ENCODE results near the gene RIN1. TPM values are rescaled to one million over a fixed set of nuclear protein-coding genes. Genes with fewer than 3 reads are reported as not detected.

RIN1 gene
- total RNA-seq, 1 donor from 2014 or later, result 1.1 TPM

- intact Hi-C loops (cut with micrococcal nuclease), result no loop called here
- Mint-ChIP-seq H3K27ac (no peak overlapping the region), H3K9me3 (peaks cover 4% of the 10 kb centered on the region), H3K4me3 (no peak overlapping the region), H3K27me3 (peaks cover 32% of the 10 kb centered on the region), H3K36me3 (ENCODE audit: low read depth) (peaks cover 2% of the 10 kb centered on the region), H3K4me1 (peaks cover 24% of the 10 kb centered on the region)
- peak; percentile 55 for DNase-seq
These were observed 42.2 kb downstream of the RIN1 start for GRCh38 chr11:66293777-66294625.

- H3K4me3 Mint-ChIP-seq, result no peak overlapping the region
- H3K9me3 Mint-ChIP-seq, result peaks cover 4% of the 10 kb centered on the region
- DNase-seq, result no peak
- H3K4me1 Mint-ChIP-seq, result peaks cover 25% of the 10 kb centered on the region
- no peak overlapping the region for H3K27ac Mint-ChIP-seq
- intact Hi-C loops (cut with micrococcal nuclease), result no loop called here
- H3K27me3 Mint-ChIP-seq, result peaks cover 32% of the 10 kb centered on the region
- H3K36me3 Mint-ChIP-seq (ENCODE audit: low read depth), result peaks cover 2% of the 10 kb centered on the region
These were observed 42.9 kb downstream of the RIN1 start for GRCh38 chr11:66293352-66293751.

GRCh38 chr11:66292543-66293332, 43.5 kb downstream of the RIN1 start:
- Mint-ChIP-seq H3K27ac (peak overlapping the region; percentile 16), H3K4me1 (peaks cover 28% of the 10 kb centered on the region), H3K4me3 (peak overlapping the region; percentile 65), H3K9me3 (peaks cover 4% of the 10 kb centered on the region), H3K36me3 (ENCODE audit: low read depth) (peaks cover 2% of the 10 kb centered on the region), H3K27me3 (peaks cover 32% of the 10 kb centered on the region)
- DNase-seq, result peak; percentile 58
- intact Hi-C loops (cut with micrococcal nuclease), result no loop called here

- H3K27me3 Mint-ChIP-seq, result peaks cover 32% of the 10 kb centered on the region
- DNase-seq, result peak; percentile 75
- H3K9me3 Mint-ChIP-seq, result peaks cover 4% of the 10 kb centered on the region
- H3K4me3 Mint-ChIP-seq, result peak within 1 kb of the TSS; percentile 84
- intact Hi-C loops (cut with micrococcal nuclease), result no loop called here
- peaks cover 29% of the 10 kb centered on the region for H3K4me1 Mint-ChIP-seq
- H3K36me3 Mint-ChIP-seq (ENCODE audit: low read depth), result peaks cover 4% of the 10 kb centered on the region
- H3K27ac Mint-ChIP-seq, result peak within 1 kb of the TSS; percentile 16
These were observed 44.3 kb downstream of the RIN1 start, which contains the start of gene TMEM151A for GRCh38 chr11:66291706-66292542. Gene TMEM151A, plus strand, starts transcription at chr11:66291894. Its CDS starts 120 bp downstream, at chr11:66292014.

- peak; percentile 59 for DNase-seq
- Mint-ChIP-seq H3K36me3 (ENCODE audit: low read depth) (peaks cover 4% of the 10 kb centered on the region), H3K4me3 (no peak overlapping the region), H3K9me3 (peaks cover 4% of the 10 kb centered on the region), H3K4me1 (peaks cover 32% of the 10 kb centered on the region), H3K27me3 (peaks cover 32% of the 10 kb centered on the region), H3K27ac (no peak overlapping the region)
- intact Hi-C loops (cut with micrococcal nuclease), result no loop called here
These were observed 44.9 kb downstream of the RIN1 start for GRCh38 chr11:66291303-66291705.

GRCh38 chr11:66290330-66290621, 46.0 kb downstream of the RIN1 start:
- peak; percentile 56 for DNase-seq
- peak overlapping the region; percentile 84 for H3K4me3 Mint-ChIP-seq
- H3K9me3 Mint-ChIP-seq, result peaks cover 4% of the 10 kb centered on the region
- peak overlapping the region; percentile 51 for H3K27ac Mint-ChIP-seq
- peaks cover 4% of the 10 kb centered on the region for H3K36me3 Mint-ChIP-seq (ENCODE audit: low read depth)
- peaks cover 32% of the 10 kb centered on the region for H3K27me3 Mint-ChIP-seq
- intact Hi-C loops (cut with micrococcal nuclease), result no loop called here
- H3K4me1 Mint-ChIP-seq, result peaks cover 32% of the 10 kb centered on the region

GRCh38 chr11:66289548-66290329, 46.5 kb downstream of the RIN1 start:
- H3K27ac Mint-ChIP-seq, result peak overlapping the region; percentile 96
- peaks cover 4% of the 10 kb centered on the region for H3K9me3 Mint-ChIP-seq
- peaks cover 4% of the 10 kb centered on the region for H3K36me3 Mint-ChIP-seq (ENCODE audit: low read depth)
- intact Hi-C loops (cut with micrococcal nuclease), result loop anchor here (1.0 kb wide), 4 partner anchors 23 to 577 kb away; partner anchors contain the start of genes BRMS1 and KAT5
- peak; percentile 95 for DNase-seq
- peaks cover 32% of the 10 kb centered on the region for H3K4me1 Mint-ChIP-seq
- H3K4me3 Mint-ChIP-seq, result peak overlapping the region; percentile 84
- H3K27me3 Mint-ChIP-seq, result peaks cover 32% of the 10 kb centered on the region

GRCh38 chr11:66288671-66289547, 47.3 kb downstream of the RIN1 start, which contains the start of gene YIF1A:
Gene YIF1A, minus strand, starts transcription at chr11:66289143. Its CDS starts 158 bp downstream, at chr11:66288985.
- H3K9me3 Mint-ChIP-seq, result peaks cover 4% of the 10 kb centered on the region

GRCh38 chr11:66287889-66288670, 48.2 kb downstream of the RIN1 start:
- Mint-ChIP-seq H3K4me3 (peak overlapping the region; percentile 84), H3K36me3 (ENCODE audit: low read depth) (peaks cover 4% of the 10 kb centered on the region), H3K9me3 (peaks cover 4% of the 10 kb centered on the region), H3K4me1 (peaks cover 32% of the 10 kb centered on the region), H3K27ac (peak overlapping the region; percentile 79), H3K27me3 (peaks cover 24% of the 10 kb centered on the region)
- peak; percentile 60 for DNase-seq
- intact Hi-C loops (cut with micrococcal nuclease), result no loop called here

More at GRCh38 chr11:66288671-66289547, 47.3 kb downstream of the RIN1 start, which contains the start of gene YIF1A:
- Mint-ChIP-seq H3K27ac (peak within 1 kb of the TSS; percentile 96), H3K36me3 (ENCODE audit: low read depth) (peaks cover 4% of the 10 kb centered on the region), H3K4me1 (peaks cover 32% of the 10 kb centered on the region), H3K27me3 (peaks cover 30% of the 10 kb centered on the region), H3K4me3 (peak within 1 kb of the TSS; percentile 84)
- peak; percentile 100 for DNase-seq
- intact Hi-C loops (cut with micrococcal nuclease), result loop anchor here (1.0 kb wide), 4 partner anchors 23 to 577 kb away; partner anchors contain the start of genes BRMS1 and KAT5

- Mint-ChIP-seq H3K27ac (peak overlapping the region; percentile 35), H3K27me3 (peaks cover 17% of the 10 kb centered on the region), H3K9me3 (peaks cover 4% of the 10 kb centered on the region), H3K4me1 (peaks cover 34% of the 10 kb centered on the region), H3K4me3 (peak overlapping the region; percentile 84), H3K36me3 (ENCODE audit: low read depth) (peaks cover 4% of the 10 kb centered on the region)
- peak; percentile 58 for DNase-seq
- intact Hi-C loops (cut with micrococcal nuclease), result no loop called here
These were observed 48.9 kb downstream of the RIN1 start for GRCh38 chr11:66287211-66287888.

GRCh38 chr11:66286699-66287098, 49.5 kb downstream of the RIN1 start:
- H3K27ac Mint-ChIP-seq, result peak overlapping the region; percentile 45
- H3K27me3 Mint-ChIP-seq, result peaks cover 17% of the 10 kb centered on the region
- peaks cover 4% of the 10 kb centered on the region for H3K36me3 Mint-ChIP-seq (ENCODE audit: low read depth)
- peaks cover 4% of the 10 kb centered on the region for H3K9me3 Mint-ChIP-seq
- H3K4me1 Mint-ChIP-seq, result peaks cover 39% of the 10 kb centered on the region
- intact Hi-C loops (cut with micrococcal nuclease), result no loop called here
- H3K4me3 Mint-ChIP-seq, result no peak overlapping the region
- DNase-seq, result no peak
